ENCODE data around the gene GSTM5.
"Not testable (repeated sequence)": the region's sequence is repeated elsewhere in the genome, so short reads cannot be mapped to it uniquely, and the experiment has no call there.

The GSTM5 gene

DNA sequence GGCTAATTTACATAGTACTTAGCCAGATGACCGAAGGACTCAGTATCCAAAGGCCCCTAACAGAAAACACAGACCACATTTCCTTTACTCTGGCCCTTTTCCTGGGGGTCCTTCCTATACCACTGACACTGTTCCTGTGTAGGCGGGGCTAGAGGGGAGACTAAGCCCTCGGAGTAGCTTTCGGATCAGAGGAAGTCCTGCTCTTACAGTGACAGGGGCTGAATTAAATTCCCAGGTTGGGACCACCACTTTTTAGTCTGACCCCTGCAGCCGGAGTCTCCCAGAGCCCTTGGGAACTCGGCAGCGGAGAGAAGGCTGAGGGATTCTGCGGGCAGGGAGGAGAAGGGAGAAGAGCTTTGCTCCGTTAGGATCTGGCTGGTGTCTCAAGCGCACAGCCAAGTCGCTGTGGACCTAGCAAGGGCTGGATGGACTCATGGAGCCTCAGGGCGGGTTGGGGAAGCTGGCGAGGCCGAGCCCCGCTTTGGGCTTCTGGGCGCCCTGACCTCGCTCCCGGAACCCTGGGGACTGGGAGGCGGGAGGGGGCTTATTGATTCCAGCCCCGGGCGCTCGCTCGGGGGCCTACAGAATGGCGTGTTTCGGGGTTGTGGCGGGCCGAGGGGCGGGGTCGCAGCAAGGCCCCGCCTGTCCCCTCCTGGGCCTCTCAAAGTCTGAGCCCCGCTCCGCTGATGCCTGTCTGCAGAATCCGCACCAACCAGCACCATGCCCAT is at the start of gene GSTM5:
Gene GSTM5, plus strand, starts transcription at position 659 of the 728 bp plus-strand sequence. Its CDS starts 62 bp downstream, at position 721.
- not testable (repeated sequence) for DNase-seq (ENCODE audit: low read depth, low spot score)

- no peak for DNase-seq (ENCODE audit: low read depth, low spot score)
These were observed 47.4 kb upstream of the GSTM5 start for GRCh38 chr1:109664671-109665070.

GRCh38 chr1:109667452-109668122 is 44.5 kb upstream of the GSTM5 start, which contains the start of gene GSTM2:
Gene GSTM2, plus strand, starts transcription at chr1:109668057. Its CDS starts 59 bp downstream, at chr1:109668116.
- peak; percentile 80 for DNase-seq (ENCODE audit: low read depth, low spot score)

- no peak for DNase-seq (ENCODE audit: low read depth, low spot score)
These were observed 43.8 kb upstream of the GSTM5 start for GRCh38 chr1:109668123-109668775.

DNA sequence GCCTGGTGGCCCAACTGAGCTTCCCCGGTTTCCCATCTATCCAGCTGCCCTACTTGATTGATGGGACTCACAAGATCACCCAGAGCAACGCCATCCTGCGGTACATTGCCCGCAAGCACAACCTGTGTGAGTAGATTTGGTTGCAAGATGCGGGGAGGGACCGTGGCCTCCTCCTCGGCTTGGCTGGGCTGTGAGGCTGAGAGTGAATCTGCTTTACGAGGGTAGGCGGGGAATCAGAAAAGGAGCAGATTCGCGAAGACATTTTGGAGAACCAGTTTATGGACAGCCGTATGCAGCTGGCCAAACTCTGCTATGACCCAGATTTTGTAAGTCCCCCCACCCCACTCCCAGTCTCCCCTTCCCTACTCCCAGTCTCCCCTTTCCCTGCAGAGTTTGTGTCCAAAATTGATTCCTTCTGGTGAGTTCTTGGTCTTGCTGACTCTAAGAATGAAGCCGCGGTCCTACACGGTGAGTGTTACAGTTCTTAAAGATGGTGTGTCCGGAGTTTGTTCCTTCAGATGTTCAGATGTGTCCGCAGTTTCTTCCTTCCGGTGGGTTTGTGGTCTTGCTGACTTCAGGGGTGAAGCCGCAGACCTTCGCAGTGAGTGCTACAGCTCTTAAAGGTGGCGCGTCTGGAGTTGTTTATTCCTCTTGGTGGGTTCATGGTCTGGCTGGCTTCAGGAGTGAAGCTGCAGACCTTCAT is 42.7 kb upstream of the GSTM5 start:
- no peak for DNase-seq (ENCODE audit: low read depth, low spot score)

- DNase-seq (ENCODE audit: low read depth, low spot score), result not testable (repeated sequence)
These were observed 42.1 kb upstream of the GSTM5 start for GRCh38 chr1:109669949-109670302.

GRCh38 chr1:109671067-109671466 is 41.0 kb upstream of the GSTM5 start:
- no peak for DNase-seq (ENCODE audit: low read depth, low spot score)

DNA sequence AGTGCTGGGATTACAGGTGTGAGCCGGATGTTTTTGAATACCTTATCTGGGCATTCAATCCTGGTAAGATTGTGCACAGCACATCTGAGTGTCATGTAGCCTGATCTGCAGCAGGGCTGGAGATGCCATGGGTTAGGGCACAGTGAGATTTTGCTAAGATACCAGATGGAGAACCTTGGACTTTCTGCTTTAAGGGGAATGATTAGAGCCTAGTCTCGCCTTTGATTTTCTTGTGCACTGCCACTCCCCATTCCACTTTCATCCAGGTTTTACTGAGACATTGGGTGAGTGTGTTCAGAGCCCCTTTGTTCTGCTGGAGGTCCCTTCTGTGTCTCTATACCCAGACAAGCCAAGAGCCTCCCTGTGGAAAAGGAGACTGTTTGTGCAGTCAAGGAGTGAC is 38.2 kb upstream of the GSTM5 start:
- DNase-seq (ENCODE audit: low read depth, low spot score), result not testable (repeated sequence)

DNA sequence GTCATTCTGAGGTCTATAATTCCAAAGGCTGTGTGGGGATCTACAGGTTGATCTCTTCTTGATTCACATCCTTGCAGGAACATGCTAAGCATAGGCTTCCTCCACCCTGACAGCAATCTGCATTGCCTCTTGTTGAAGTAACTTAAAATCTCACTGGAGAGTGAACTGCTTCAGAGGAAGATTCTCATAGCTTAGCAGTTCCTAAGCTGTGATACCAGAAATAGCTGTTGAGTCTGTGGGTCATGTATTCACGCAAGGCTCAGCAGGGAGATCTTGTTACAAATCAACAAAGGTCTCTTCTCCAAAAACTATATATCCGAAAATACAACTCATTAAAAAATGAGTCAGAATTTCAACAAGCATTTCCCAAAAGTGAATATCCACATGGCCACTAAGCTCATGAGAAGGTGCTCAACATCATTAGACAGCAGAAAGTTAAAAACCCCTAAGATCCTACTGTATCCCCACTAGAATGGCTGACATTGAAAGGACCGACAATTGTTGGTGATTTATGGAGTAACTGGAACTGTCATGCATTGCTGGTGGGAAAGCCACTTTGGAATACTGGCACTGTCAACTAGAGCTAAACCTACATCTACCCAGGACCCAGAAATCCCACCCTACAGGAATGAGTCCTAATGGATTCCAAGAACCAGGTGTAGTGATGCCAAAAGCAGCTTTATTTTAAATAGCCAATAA is 35.2 kb upstream of the GSTM5 start:
- not testable (repeated sequence) for DNase-seq (ENCODE audit: low read depth, low spot score)

DNA sequence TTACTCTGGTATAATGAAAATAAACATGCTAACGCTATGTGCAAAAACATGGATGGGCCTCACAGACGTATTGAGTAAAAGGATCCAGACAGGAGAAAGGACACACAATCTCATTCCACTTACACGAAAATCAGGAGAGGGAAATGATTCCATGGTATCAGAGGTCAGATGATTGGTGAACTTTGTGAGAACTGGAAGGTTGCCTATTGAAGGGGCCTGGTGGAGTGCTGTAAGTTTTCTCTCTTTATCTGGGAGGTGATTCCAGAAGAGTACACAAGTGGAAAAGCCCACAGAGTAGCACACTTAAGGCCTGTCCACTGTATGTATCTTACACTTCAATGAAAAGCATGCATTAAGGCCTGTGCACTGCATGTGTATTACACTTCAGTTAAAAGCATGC is 34.6 kb upstream of the GSTM5 start:
- no peak for DNase-seq (ENCODE audit: low read depth, low spot score)

DNA sequence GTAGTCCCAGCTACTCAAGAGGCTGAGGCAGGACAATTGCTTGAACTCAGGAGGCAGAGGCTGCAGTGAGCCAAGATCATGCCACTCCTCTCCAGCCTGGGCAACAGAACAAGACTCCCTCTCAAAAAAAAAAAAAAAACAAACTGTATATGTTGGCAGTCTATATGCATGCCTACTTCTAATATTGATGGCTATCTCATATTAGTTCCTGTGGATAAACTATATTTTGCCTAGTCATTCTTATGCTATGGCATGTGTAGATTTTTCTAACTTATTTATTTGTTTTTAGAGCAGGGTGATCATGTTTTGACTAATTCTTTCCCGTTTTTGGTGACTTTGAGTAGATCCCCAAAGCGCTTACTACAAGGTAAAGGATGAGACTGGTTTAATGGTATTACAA is 33.4 kb upstream of the GSTM5 start:
- not testable (repeated sequence) for DNase-seq (ENCODE audit: low read depth, low spot score)

GRCh38 chr1:109684777-109685176 is 27.3 kb upstream of the GSTM5 start:
- not testable (repeated sequence) for DNase-seq (ENCODE audit: low read depth, low spot score)

DNA sequence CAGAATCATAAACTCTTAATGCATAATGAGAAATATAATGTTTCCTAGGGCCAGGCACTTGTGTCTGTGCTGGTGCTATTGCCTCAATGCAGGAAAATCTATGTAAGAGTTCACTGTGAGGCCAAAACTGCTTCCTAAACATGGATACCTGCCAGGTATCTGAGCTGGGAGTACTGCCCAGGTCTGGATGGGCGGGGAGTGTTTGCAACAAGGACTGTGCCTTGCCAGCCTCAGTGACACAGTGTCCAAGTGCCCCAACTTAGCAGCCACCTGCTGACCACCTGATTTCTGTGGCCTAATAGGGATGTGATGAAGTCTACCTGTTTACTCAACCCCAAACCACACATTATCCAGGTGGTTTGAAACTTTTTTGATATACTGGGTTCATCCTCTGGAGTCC is 26.7 kb upstream of the GSTM5 start:
- DNase-seq (ENCODE audit: low read depth, low spot score), result not testable (repeated sequence)

DNA sequence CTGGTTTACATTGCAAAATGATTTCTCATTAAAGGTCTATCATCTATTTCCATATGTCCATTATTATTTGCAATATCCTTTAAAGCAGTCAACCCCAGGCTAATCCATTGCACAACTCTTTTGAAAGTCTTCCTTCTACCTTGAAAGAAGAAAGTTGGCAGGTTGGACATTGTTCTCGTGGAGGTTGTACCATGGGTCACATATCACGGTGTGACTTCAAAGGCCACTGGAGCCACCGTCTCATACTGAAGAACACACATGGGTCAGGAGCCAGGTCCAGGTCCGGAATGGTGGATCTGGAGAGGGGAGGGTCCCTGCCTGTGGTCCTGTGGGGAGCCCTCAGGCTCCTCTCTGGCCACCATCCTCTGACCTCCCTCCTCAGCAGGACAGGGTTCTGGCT is 26.2 kb upstream of the GSTM5 start:
- DNase-seq (ENCODE audit: low read depth, low spot score), result not testable (repeated sequence)

- not testable (repeated sequence) for DNase-seq (ENCODE audit: low read depth, low spot score)
These were observed 24.9 kb upstream of the GSTM5 start for GRCh38 chr1:109687109-109687508.

DNA sequence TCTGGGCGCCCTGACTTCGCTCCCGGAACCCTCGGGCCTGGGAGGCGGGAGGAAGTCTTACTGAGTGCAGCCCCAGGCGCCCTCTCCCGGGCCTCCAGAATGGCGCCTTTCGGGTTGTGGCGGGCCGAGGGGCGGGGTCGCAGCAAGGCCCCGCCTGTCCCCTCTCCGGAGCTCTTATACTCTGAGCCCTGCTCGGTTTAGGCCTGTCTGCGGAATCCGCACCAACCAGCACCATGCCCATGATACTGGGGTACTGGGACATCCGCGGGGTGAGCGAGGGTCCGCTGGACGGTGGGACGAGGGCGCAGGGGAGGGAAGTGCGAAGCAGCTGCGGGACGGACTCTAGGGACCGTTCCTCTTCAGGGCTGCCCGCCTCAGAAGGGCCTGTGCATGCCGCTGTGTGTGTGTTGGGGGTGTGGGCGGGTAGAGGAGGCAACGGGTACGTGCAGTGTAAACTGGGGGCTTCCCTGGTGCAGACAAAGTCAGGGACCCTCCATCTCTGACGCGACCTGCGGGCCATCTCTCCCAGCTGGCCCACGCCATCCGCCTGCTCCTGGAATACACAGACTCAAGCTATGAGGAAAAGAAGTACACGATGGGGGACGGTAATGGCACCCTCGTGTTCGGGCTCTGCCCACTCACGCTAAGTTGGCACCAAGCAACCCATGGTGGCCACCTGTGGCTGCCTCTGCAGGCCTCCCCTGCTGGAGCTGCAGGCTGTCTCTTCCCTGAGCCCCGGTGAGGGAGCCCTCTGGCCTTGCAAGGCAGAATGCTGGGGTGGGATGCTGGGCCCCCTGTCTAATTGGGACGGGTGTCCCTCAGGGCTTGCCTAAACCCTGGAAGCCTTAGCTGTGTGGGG is 24.2 kb upstream of the GSTM5 start, which contains the start of gene GSTM1:
Gene GSTM1, plus strand, starts transcription at position 177 of the 859 bp plus-strand sequence. Its CDS starts 57 bp downstream, at position 234.
- DNase-seq (ENCODE audit: low read depth, low spot score), result peak; percentile 42

DNA sequence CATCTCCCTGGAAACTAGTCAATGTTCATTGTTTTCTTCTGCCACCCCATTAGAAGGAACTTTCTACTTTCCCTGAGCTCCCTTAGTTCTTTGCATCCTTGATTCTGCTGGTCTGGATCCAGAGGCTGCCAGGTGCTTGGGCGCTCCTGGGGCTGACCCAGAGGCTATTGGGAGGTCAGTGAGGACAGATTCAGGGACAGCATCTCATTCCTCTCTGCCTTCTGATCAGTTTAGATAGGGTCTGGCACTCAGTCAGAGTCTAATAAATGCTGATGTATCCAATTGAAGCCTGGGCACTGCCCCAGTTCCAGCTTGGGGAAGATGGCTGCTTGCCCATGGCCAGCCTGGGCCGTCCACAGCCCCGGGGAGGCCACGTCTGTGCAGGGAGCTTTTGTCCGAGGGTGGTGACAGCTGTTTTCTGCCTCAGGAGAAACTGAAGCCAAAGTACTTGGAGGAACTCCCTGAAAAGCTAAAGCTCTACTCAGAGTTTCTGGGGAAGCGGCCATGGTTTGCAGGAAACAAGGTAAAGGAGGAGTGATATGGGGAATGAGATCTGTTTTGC is 22.1 kb upstream of the GSTM5 start:
- no peak for DNase-seq (ENCODE audit: low read depth, low spot score)

DNA sequence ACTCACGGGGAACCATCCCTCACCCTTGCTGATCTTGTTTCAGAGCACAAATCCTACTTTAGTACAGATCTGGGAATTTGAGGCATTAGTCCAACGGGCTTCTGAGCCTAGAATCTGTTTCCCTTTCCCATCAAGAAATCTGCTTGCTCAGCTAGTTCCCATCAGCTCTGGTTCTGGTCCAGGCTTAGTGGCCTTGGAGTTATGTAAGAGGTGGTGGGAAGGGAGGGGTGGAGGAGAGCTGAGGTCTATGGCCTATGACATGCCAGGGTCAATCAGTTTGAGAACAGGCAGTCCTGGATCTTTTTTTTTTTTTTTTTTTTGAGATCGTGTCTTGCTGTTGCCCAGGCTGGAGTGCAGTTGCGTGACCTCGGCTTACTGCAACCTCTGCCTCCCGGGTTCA is 20.3 kb upstream of the GSTM5 start:
- DNase-seq (ENCODE audit: low read depth, low spot score), result no peak

DNA sequence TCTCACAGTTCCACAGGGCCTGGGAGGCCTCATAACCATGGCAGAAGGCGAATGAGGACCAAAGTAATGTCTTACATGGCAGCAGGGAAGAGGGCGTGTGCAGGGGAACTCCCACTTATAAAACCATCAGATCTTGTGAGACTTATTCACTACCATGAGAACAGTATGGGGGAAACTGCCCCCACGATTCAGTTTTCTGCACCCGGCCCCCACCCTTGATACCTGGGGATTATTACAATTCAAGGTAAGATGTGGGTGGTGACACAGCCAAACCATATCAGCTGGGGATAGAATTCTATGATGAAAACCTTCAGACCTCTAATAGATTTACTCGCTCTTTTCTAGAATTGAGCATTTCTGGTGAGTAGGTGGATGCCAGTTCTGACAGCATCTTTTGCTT is 17.7 kb upstream of the GSTM5 start:
- DNase-seq (ENCODE audit: low read depth, low spot score), result not testable (repeated sequence)

DNA sequence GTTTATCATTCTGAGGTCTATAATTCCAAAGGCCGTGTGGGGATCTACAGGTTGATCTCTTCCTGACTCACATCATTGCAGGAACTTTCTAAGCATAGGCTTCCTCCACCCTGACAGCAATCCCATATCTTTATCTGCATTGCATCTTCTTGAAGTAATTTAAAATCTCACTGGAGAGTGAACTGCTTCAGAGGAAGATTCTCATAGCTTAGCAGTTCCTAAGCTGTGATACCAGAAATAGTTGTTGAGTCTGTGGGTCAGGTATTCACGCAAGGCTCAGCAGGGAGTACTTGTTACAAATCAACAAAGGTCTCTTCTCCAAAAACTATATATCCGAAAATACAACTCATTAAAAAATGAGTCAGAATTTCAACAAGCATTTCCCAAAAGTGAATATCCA is 16.9 kb upstream of the GSTM5 start:
- not testable (repeated sequence) for DNase-seq (ENCODE audit: low read depth, low spot score)

Measured in activated naive CD8-positive, alpha-beta T cell treated with anti-CD3 and anti-CD28 coated beads, Interleukin-2, amount 50 U/mL, for 16 hours (primary cell).